Neural crest cell (in vitro differentiated cells): ENCODE measurements around the gene FNDC3B. TPM values are rescaled to one million over a fixed set of nuclear protein-coding genes. Genes with fewer than 3 reads are reported as not detected.

Source experiments
- DNase-seq: peaks from one replicate; pipeline ENCODE4 v3.0.0; 2021; ENCODE audit warnings: low read depth, mixed read lengths, low spot score
- H3K27ac Mint-ChIP-seq: one replicate; pipeline ENCODE4 v1.8.0; 2021; ENCODE audit warnings: mild to moderate bottlenecking, mixed read lengths; ENCODE audit not compliant: unreplicated experiment
- H3K27me3 Mint-ChIP-seq: 2 replicates; pipeline ENCODE4 v1.8.0; 2021; ENCODE audit warnings: low read depth, mild to moderate bottlenecking, mixed read lengths
- H3K36me3 Mint-ChIP-seq: 2 replicates; pipeline ENCODE4 v1.8.0; 2021; ENCODE audit warnings: low read depth, mild to moderate bottlenecking, mixed read lengths
- H3K4me1 Mint-ChIP-seq: 2 replicates; pipeline ENCODE4 v1.8.0; 2021; ENCODE audit warnings: mixed read lengths
- H3K4me3 Mint-ChIP-seq: one replicate; pipeline ENCODE4 v1.8.0; 2021; ENCODE audit warnings: mild to moderate bottlenecking, mixed read lengths
- H3K9me3 Mint-ChIP-seq: 2 replicates; pipeline ENCODE4 v1.8.0; 2021; ENCODE audit warnings: mixed read lengths
- CTCF ChIP-seq: fragments of 200-600 bp; sonication (generic); conservative IDR thresholded peaks from 2 replicates; pipeline ENCODE4 v1.5.0; 2021; ENCODE audit warnings: antibody characterized with exemption, mild to moderate bottlenecking
- total RNA-seq: library from RNA; stranded (reverse); gene quantifications from 2 replicates; pipeline ENCODE4 v1.2.1, GENCODE V29; 2021

The FNDC3B gene
- total RNA-seq, 1 donor from 2014 or later = 41.5 TPM

- H3K27ac Mint-ChIP-seq = no peak overlapping the region
- no peak for TF ChIP-seq CTCF
- DNase-seq = no peak
- H3K27me3 Mint-ChIP-seq = no peaks in the 10 kb centered on the region
- no peaks in the 10 kb centered on the region for H3K9me3 Mint-ChIP-seq
- H3K36me3 Mint-ChIP-seq = peaks cover 19% of the 10 kb centered on the region
- no peak overlapping the region for H3K4me3 Mint-ChIP-seq
- peaks cover 16% of the 10 kb centered on the region for H3K4me1 Mint-ChIP-seq
These were observed 231.3 kb downstream of the FNDC3B start for GRCh38 chr3:172270557-172271166.

DNA sequence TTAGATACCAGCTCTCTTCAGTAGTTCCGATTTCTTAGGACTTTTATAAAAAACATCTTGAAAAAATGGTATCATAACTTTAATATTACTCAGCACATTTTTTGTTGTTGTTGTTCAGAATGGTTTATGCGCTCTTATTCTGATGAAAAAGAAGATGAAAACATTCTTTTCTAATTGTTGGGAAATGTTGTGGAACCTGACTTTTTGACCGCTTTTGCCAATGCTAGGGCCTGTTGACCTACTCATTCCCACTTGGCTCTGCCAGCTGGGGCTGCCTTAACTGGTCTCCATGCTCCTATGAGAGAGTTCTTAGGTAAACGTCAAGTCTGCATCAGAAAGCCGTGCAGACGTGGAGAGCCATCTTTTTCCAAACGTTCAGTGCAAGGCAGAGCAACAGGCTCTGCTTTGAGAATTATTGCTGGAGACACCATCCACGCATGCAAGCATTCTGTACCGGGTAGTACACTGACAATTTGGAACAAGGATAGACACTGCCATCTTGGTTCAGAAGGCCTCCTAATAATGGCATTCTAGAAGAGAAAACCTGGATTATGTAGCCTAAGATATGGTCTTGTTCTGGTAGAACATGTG, 232.1 kb downstream of the FNDC3B start:
- H3K4me1 Mint-ChIP-seq = peaks cover 8% of the 10 kb centered on the region
- H3K9me3 Mint-ChIP-seq = no peaks in the 10 kb centered on the region
- H3K36me3 Mint-ChIP-seq = peaks cover 21% of the 10 kb centered on the region
- TF ChIP-seq CTCF = no peak
- H3K4me3 Mint-ChIP-seq = no peak overlapping the region
- no peaks in the 10 kb centered on the region for H3K27me3 Mint-ChIP-seq
- no peak for DNase-seq
- H3K27ac Mint-ChIP-seq = no peak overlapping the region

DNA sequence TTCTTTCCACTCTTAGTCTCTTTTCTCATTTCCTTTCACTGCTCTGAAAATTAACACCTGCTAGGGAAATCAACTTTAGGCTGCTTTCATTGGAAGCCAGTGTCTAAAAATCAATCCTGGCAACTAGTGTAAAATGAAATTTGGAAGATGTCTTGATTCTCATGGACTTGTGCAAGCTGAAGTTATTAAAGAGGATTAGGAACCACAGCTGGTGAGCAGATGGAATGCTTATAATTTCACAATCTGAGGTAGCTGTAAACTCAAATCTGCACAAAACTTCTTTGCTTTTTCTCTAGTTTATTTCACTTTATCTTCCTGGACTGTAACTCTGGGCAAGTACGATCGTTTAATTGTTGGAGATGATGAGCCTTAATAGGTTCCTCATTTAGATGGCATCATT, 233.3 kb downstream of the FNDC3B start:
- H3K27ac Mint-ChIP-seq = no peak overlapping the region
- H3K4me3 Mint-ChIP-seq = no peak overlapping the region
- H3K36me3 Mint-ChIP-seq = peaks cover 17% of the 10 kb centered on the region
- no peak for TF ChIP-seq CTCF
- H3K9me3 Mint-ChIP-seq = no peaks in the 10 kb centered on the region
- DNase-seq = no peak
- no peaks in the 10 kb centered on the region for H3K27me3 Mint-ChIP-seq
- peaks cover 4% of the 10 kb centered on the region for H3K4me1 Mint-ChIP-seq

GRCh38 chr3:172273378-172273777, 234.0 kb downstream of the FNDC3B start:
- Mint-ChIP-seq H3K36me3 (peaks cover 17% of the 10 kb centered on the region), H3K27ac (no peak overlapping the region), H3K4me3 (no peak overlapping the region), H3K9me3 (no peaks in the 10 kb centered on the region), H3K4me1 (peaks cover 8% of the 10 kb centered on the region), H3K27me3 (no peaks in the 10 kb centered on the region)
- no peak for DNase-seq
- no peak for TF ChIP-seq CTCF

DNA sequence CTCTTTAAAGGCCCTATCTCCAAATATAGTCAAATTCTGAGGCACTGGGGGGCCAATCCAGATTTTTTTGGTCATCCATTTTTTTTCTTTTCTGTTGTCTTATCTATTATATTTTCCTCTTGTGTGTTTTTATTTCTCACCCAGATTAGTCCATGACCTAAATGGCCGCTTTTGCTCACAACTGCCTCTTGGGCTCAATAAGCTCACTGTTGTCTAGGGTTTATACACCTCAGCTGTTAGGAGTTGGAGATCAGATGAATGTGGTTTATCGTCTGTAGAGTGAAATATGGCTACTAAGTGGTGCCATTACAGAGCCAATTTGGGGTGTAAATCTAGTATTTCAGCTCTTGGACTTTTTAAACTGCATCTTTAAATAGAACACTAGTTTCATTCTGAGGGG, 235.5 kb downstream of the FNDC3B start:
- Mint-ChIP-seq H3K4me3 (no peak overlapping the region), H3K4me1 (peaks cover 13% of the 10 kb centered on the region), H3K27me3 (no peaks in the 10 kb centered on the region), H3K27ac (no peak overlapping the region), H3K36me3 (peaks cover 17% of the 10 kb centered on the region), H3K9me3 (no peaks in the 10 kb centered on the region)
- DNase-seq = no peak
- no peak for TF ChIP-seq CTCF
